Measurements from ENCODE around the gene ZNF710.
"Not testable (repeated sequence)": the region's sequence is repeated elsewhere in the genome, so short reads cannot be mapped to it uniquely, and the experiment has no call there.

The ZNF710 gene

GRCh38 chr15:89972085-89972484, 29.0 kb upstream of the ZNF710 start:
- no peaks in the 10 kb centered on the region for H3K27me3 ChIP-seq (ENCODE audit: control insufficient read depth, insufficient read depth, low read length, poor library complexity, severe bottlenecking)
- no peaks in the 10 kb centered on the region for H3K36me3 ChIP-seq (ENCODE audit: control insufficient read depth, insufficient read depth, low read length)
- WGBS, 2 experiments, result 81 to 87% methylated on average over 5 of the region's 5 CpGs
- no peak overlapping the region for H3K4me3 ChIP-seq (ENCODE audit: insufficient read depth, low read depth, low read length)
- no peaks in the 10 kb centered on the region for H3K4me1 ChIP-seq (ENCODE audit: control insufficient read depth, insufficient read depth, low read length)
- H3K27ac ChIP-seq (ENCODE audit: insufficient read depth, low read depth, low read length, poor library complexity, severe bottlenecking), result no peak overlapping the region
- H3K9me3 ChIP-seq (ENCODE audit: control insufficient read depth, low read length), result no peaks in the 10 kb centered on the region

DNA sequence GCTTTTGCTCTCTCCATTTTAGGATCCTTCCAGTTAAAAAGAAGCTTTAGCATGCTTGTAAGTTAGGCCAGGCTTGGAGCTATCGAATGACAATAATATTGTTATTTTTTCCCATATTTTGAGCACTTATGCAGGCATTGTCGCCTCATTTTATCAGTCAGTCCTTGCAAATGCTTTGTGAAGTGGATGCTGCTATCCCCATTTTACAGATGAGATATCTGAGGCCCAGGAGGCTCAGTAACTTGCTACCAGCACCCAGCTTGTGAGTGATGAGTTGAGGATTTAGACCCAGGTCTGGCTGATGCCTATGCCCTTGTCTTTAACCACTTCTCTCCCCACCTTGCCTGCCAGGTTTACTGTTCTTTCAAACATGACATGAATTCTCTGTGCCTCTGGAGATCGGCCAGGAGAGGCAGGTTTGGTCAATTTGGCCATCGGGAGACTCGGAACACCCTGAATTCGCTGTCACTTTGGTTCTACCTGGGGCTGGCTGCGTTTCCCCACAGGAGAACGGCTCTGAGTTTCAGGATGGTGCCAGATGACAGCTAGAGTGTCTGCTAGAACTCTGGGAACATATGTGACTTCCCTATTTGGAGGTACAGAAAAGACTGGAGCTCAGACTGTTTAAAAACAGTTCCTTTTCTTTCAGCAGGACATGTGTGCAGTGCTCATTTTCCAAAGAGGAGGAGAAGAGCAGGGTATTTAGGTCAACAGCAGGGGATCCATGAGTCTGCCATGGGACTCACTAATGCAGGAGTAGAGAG, 25.5 kb upstream of the ZNF710 start:
- Histone ChIP-seq H3K4me3 (ENCODE audit: insufficient read depth, low read depth, low read length) (no peak overlapping the region), H3K4me1 (ENCODE audit: control insufficient read depth, insufficient read depth, low read length) (no peaks in the 10 kb centered on the region), H3K9me3 (ENCODE audit: control insufficient read depth, low read length) (no peaks in the 10 kb centered on the region), H3K36me3 (ENCODE audit: control insufficient read depth, insufficient read depth, low read length) (no peaks in the 10 kb centered on the region), H3K27me3 (ENCODE audit: control insufficient read depth, insufficient read depth, low read length, poor library complexity, severe bottlenecking) (no peaks in the 10 kb centered on the region), H3K27ac (ENCODE audit: insufficient read depth, low read depth, low read length, poor library complexity, severe bottlenecking) (no peak overlapping the region)
- WGBS, 2 experiments, result 92 to 94% methylated on average over 8 of the region's 8 CpGs

DNA sequence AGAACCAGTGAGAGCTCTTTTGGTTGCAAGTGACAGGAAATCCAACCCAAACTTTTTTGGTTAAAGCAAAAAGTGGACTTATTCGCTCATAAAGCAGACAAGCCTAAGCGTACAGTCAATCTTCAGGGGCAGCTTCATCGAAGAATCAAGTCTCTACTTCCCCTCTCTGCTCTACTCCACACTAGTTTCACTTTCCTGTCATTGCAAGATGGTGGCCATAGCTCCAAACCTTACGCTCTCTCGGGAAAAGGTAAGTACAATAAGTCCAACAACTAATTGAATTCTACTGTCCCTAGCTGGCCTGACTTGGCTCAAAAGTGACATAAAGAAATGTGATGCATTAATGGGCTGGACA, 24.9 kb upstream of the ZNF710 start:
- Histone ChIP-seq H3K9me3 (ENCODE audit: control insufficient read depth, low read length) (no peaks in the 10 kb centered on the region), H3K27ac (ENCODE audit: insufficient read depth, low read depth, low read length, poor library complexity, severe bottlenecking) (no peak overlapping the region), H3K4me3 (ENCODE audit: insufficient read depth, low read depth, low read length) (no peak overlapping the region), H3K4me1 (ENCODE audit: control insufficient read depth, insufficient read depth, low read length) (no peaks in the 10 kb centered on the region), H3K27me3 (ENCODE audit: control insufficient read depth, insufficient read depth, low read length, poor library complexity, severe bottlenecking) (no peaks in the 10 kb centered on the region), H3K36me3 (ENCODE audit: control insufficient read depth, insufficient read depth, low read length) (no peaks in the 10 kb centered on the region)
- 92 to 97% methylated on average over 5 of the region's 5 CpGs for WGBS, 2 experiments

DNA sequence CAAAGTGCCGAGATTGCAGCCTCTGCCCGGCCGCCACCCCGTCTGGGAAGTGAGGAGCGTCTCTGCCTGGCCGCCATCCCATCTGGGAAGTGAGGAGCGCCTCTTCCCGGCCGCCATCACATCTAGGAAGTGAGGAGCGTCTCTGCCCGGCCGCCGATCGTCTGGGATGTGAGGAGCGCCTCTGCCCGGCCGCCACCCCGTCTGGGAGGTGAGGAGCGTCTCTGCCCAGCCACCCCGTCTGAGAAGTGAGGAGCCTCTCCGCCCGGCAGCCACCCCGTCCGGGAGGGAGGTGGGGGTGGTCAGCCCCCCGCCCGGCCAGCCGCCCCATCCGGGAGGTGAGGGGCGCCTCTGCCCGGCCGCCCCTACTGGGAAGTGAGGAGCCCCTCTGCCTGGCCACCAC, 23.3 kb upstream of the ZNF710 start:
- WGBS, 2 experiments, result 96 to 99% methylated on average over 28 to 30 of the region's 31 CpGs

GRCh38 chr15:89978914-89979313, 22.2 kb upstream of the ZNF710 start:
- no peaks in the 10 kb centered on the region for H3K4me1 ChIP-seq (ENCODE audit: control insufficient read depth, insufficient read depth, low read length)
- no peaks in the 10 kb centered on the region for H3K36me3 ChIP-seq (ENCODE audit: control insufficient read depth, insufficient read depth, low read length)
- no peak overlapping the region for H3K27ac ChIP-seq (ENCODE audit: insufficient read depth, low read depth, low read length, poor library complexity, severe bottlenecking)
- H3K4me3 ChIP-seq (ENCODE audit: insufficient read depth, low read depth, low read length), result no peak overlapping the region
- no peaks in the 10 kb centered on the region for H3K9me3 ChIP-seq (ENCODE audit: control insufficient read depth, low read length)
- 79 to 88% methylated on average over 7 of the region's 7 CpGs for WGBS, 2 experiments
- H3K27me3 ChIP-seq (ENCODE audit: control insufficient read depth, insufficient read depth, low read length, poor library complexity, severe bottlenecking), result no peaks in the 10 kb centered on the region

More for the DNA sequence above, 23.3 kb upstream of the ZNF710 start:
- not testable (repeated sequence) for H3K9me3 ChIP-seq (ENCODE audit: control insufficient read depth, low read length); H3K36me3 ChIP-seq (ENCODE audit: control insufficient read depth, insufficient read depth, low read length); H3K4me3 ChIP-seq (ENCODE audit: insufficient read depth, low read depth, low read length); H3K4me1 ChIP-seq (ENCODE audit: control insufficient read depth, insufficient read depth, low read length); H3K27me3 ChIP-seq (ENCODE audit: control insufficient read depth, insufficient read depth, low read length, poor library complexity, severe bottlenecking); H3K27ac ChIP-seq (ENCODE audit: insufficient read depth, low read depth, low read length, poor library complexity, severe bottlenecking)

DNA sequence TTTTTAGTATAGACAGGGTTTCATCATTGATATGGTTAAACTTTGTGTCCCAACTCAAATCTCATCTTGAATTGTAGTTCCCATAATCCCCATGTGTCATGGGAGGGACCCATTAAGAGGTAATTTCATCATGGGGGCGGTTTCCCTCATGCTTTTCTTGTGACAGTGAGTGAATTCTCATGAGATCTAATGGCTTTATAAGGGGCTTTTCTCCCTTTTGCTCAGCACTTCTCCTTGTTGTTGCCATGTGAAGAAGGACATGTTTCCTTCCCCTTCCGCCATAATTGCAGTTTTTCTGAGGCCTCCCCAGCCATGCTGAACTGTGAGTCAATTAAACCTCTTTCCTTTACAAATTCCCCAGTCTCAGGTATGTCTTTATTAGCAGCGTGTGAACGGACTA, 20.2 kb upstream of the ZNF710 start:
- Histone ChIP-seq H3K27ac (ENCODE audit: insufficient read depth, low read depth, low read length, poor library complexity, severe bottlenecking) (no peak overlapping the region), H3K4me1 (ENCODE audit: control insufficient read depth, insufficient read depth, low read length) (no peaks in the 10 kb centered on the region), H3K36me3 (ENCODE audit: control insufficient read depth, insufficient read depth, low read length) (no peaks in the 10 kb centered on the region), H3K27me3 (ENCODE audit: control insufficient read depth, insufficient read depth, low read length, poor library complexity, severe bottlenecking) (no peaks in the 10 kb centered on the region), H3K9me3 (ENCODE audit: control insufficient read depth, low read length) (no peaks in the 10 kb centered on the region), H3K4me3 (ENCODE audit: insufficient read depth, low read depth, low read length) (no peak overlapping the region)
- 88 to 94% methylated on average over 4 of the region's 4 CpGs for WGBS, 2 experiments

GRCh38 chr15:89982315-89983055, 18.6 kb upstream of the ZNF710 start:
- H3K27me3 ChIP-seq (ENCODE audit: control insufficient read depth, insufficient read depth, low read length, poor library complexity, severe bottlenecking), result no peaks in the 10 kb centered on the region
- WGBS, 2 experiments, result 43 to 51% methylated on average over 7 of the region's 7 CpGs
- no peak overlapping the region for H3K27ac ChIP-seq (ENCODE audit: insufficient read depth, low read depth, low read length, poor library complexity, severe bottlenecking)
- no peaks in the 10 kb centered on the region for H3K36me3 ChIP-seq (ENCODE audit: control insufficient read depth, insufficient read depth, low read length)
- no peaks in the 10 kb centered on the region for H3K4me1 ChIP-seq (ENCODE audit: control insufficient read depth, insufficient read depth, low read length)
- no peak overlapping the region for H3K4me3 ChIP-seq (ENCODE audit: insufficient read depth, low read depth, low read length)
- H3K9me3 ChIP-seq (ENCODE audit: control insufficient read depth, low read length), result no peaks in the 10 kb centered on the region

GRCh38 chr15:89984001-89984400, 17.1 kb upstream of the ZNF710 start:
- no peaks in the 10 kb centered on the region for H3K27me3 ChIP-seq (ENCODE audit: control insufficient read depth, insufficient read depth, low read length, poor library complexity, severe bottlenecking)
- no peak overlapping the region for H3K4me3 ChIP-seq (ENCODE audit: insufficient read depth, low read depth, low read length)
- H3K36me3 ChIP-seq (ENCODE audit: control insufficient read depth, insufficient read depth, low read length), result no peaks in the 10 kb centered on the region
- 88 to 89% methylated on average over 2 of the region's 2 CpGs for WGBS, 2 experiments
- no peak overlapping the region for H3K27ac ChIP-seq (ENCODE audit: insufficient read depth, low read depth, low read length, poor library complexity, severe bottlenecking)
- H3K9me3 ChIP-seq (ENCODE audit: control insufficient read depth, low read length), result no peaks in the 10 kb centered on the region
- no peaks in the 10 kb centered on the region for H3K4me1 ChIP-seq (ENCODE audit: control insufficient read depth, insufficient read depth, low read length)

DNA sequence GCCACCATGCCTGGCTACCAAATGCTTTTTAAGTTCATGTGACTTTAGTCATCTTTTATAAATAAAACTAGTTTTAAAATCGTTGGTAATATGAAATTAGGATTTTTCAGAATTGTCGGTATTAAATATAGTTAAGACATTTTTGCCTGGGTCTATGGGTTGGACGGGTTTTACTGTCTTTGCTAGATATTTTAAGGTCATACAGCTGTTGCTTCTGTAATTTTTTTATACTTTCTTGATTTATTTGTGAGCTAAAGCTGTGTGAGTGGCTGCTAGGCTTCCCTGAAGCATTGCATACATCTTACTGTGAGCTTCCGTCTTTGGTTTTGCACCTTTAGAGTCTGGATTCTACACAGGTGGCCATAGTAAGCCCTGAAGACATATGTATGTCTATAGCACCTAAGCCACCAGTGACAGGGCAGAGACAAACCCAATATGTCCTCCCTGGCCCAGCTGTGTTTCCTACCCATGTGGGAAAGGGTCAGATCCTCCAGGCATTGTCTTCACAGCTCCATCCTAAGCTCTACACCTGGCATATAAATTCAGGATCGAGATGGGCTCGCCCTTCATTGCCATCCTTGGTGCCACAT, 16.6 kb upstream of the ZNF710 start:
- H3K4me1 ChIP-seq (ENCODE audit: control insufficient read depth, insufficient read depth, low read length), result no peaks in the 10 kb centered on the region
- H3K4me3 ChIP-seq (ENCODE audit: insufficient read depth, low read depth, low read length), result no peak overlapping the region
- H3K27me3 ChIP-seq (ENCODE audit: control insufficient read depth, insufficient read depth, low read length, poor library complexity, severe bottlenecking), result no peaks in the 10 kb centered on the region
- no peak overlapping the region for H3K27ac ChIP-seq (ENCODE audit: insufficient read depth, low read depth, low read length, poor library complexity, severe bottlenecking)
- no peaks in the 10 kb centered on the region for H3K9me3 ChIP-seq (ENCODE audit: control insufficient read depth, low read length)
- no peaks in the 10 kb centered on the region for H3K36me3 ChIP-seq (ENCODE audit: control insufficient read depth, insufficient read depth, low read length)
- WGBS, 2 experiments, result 90 to 93% methylated on average over 6 of the region's 6 CpGs

DNA sequence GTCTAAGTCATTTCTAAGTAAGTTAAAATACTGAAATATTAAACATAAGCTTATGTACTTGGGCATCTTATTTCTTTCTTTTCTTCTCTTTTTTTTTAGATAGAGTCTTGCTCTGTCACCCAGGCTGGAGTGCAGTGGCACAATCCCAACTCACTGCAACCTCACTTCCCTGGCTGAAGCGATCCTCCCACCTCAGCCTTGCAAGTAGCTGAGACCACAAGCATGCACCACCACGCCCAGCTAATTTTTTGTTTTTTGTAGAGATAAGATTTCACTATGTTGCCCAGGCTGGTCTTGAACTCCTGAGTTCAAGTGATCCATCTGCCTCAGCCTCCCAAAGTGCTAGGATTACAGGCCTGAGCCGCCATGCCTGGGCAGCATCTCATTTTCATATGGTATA, 16.0 kb upstream of the ZNF710 start:
- Histone ChIP-seq H3K4me1 (ENCODE audit: control insufficient read depth, insufficient read depth, low read length) (no peaks in the 10 kb centered on the region), H3K27me3 (ENCODE audit: control insufficient read depth, insufficient read depth, low read length, poor library complexity, severe bottlenecking) (no peaks in the 10 kb centered on the region), H3K9me3 (ENCODE audit: control insufficient read depth, low read length) (no peaks in the 10 kb centered on the region), H3K27ac (ENCODE audit: insufficient read depth, low read depth, low read length, poor library complexity, severe bottlenecking) (no peak overlapping the region), H3K36me3 (ENCODE audit: control insufficient read depth, insufficient read depth, low read length) (no peaks in the 10 kb centered on the region), H3K4me3 (ENCODE audit: insufficient read depth, low read depth, low read length) (no peak overlapping the region)
- 87 to 97% methylated on average over 3 of the region's 3 CpGs for WGBS, 2 experiments
